Measurements from ENCODE around the gene TMEM39A.

TMEM39A gene

DNA sequence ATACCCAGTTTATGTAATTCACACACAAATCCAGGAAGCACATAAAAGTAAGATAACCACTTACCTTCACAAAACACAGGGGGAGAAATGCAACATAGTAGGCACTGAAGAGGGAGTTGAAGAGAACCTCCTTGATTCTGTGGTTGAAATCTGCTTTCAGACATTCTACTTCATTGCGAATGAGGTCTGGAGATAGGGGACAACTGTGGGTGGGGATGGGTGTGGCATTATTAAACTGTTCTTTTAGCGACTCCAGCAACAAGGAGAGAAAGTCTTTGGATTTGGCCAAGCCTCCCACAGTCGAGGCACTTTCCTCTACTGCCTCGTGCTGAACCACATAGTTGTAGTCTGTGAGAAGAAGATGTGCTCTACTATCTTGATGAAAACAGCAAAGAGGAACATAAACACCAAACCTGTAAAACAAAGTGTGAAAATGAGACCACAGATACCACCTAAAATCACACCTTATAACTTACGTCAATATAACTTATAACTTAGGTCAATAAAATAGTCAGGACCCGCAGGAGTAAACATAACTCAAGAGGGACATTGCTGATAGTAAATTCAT is 25.6 kb downstream of the TMEM39A start:
- TF ChIP-seq, protein P1, sequence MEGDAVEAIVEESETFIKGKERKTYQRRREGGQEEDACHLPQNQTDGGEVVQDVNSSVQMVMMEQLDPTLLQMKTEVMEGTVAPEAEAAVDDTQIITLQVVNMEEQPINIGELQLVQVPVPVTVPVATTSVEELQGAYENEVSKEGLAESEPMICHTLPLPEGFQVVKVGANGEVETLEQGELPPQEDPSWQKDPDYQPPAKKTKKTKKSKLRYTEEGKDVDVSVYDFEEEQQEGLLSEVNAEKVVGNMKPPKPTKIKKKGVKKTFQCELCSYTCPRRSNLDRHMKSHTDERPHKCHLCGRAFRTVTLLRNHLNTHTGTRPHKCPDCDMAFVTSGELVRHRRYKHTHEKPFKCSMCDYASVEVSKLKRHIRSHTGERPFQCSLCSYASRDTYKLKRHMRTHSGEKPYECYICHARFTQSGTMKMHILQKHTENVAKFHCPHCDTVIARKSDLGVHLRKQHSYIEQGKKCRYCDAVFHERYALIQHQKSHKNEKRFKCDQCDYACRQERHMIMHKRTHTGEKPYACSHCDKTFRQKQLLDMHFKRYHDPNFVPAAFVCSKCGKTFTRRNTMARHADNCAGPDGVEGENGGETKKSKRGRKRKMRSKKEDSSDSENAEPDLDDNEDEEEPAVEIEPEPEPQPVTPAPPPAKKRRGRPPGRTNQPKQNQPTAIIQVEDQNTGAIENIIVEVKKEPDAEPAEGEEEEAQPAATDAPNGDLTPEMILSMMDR (IDR thresholded peaks at IDR 0.05; ENCODE audit: control insufficient read depth, insufficient read depth, low read depth, low read length, missing control alignments): no peak
- no peak for DNase-seq (ENCODE audit: low read depth)
- no peak overlapping the region for H3K4me3 ChIP-seq (ENCODE audit: control insufficient read depth, low read depth, low read length)

DNA sequence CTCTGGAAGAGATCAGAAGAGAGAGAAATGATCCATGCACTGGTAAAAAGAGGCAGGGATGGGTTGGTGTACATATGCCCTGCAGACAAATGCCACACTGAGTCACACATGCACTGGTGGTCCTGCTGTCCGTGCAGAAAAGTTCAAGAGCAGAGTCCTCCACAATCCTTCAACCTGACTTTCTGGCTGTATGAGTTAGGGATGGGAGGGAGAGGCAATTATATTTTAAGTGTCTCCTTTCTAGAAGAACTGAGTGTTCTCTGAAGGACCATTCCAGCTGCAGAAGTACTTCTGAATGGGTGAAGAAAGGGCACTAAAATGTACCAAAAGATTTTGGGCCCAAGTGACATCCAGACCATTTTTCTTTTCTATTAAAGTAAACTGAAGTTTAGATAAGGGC is 26.4 kb downstream of the TMEM39A start:
- DNase-seq (ENCODE audit: low read depth): no peak

DNA sequence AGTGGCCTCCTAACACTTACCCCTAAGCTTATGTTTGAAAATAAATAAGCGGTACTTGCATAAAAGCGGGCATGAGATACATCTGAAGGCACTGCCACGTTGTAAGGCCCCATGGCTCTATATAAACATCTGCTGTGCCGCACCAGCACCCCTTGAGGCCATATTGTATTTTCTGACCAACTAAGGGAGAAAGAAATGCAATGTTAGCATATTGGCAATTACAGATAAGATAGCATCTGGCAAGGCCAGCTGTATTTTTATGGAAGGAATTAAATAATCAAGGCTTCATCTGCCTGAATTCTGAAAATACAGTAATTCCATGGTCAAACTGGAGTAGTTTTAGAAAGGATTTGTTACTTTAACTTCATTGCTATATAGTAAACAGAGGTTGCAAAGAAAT is 28.7 kb downstream of the TMEM39A start:
- TF ChIP-seq, protein P1 (IDR thresholded peaks at IDR 0.05; ENCODE audit: control insufficient read depth, insufficient read depth, low read depth, low read length, missing control alignments): no peak
- DNase-seq (ENCODE audit: low read depth): no peak
- no peak overlapping the region for H3K4me3 ChIP-seq (ENCODE audit: control insufficient read depth, low read depth, low read length)

More for the DNA sequence above, 26.4 kb downstream of the TMEM39A start:
- no peak overlapping the region for H3K4me3 ChIP-seq (ENCODE audit: control insufficient read depth, low read depth, low read length)
- TF ChIP-seq, protein P1 (IDR thresholded peaks at IDR 0.05; ENCODE audit: control insufficient read depth, insufficient read depth, low read depth, low read length, missing control alignments): no peak

DNA sequence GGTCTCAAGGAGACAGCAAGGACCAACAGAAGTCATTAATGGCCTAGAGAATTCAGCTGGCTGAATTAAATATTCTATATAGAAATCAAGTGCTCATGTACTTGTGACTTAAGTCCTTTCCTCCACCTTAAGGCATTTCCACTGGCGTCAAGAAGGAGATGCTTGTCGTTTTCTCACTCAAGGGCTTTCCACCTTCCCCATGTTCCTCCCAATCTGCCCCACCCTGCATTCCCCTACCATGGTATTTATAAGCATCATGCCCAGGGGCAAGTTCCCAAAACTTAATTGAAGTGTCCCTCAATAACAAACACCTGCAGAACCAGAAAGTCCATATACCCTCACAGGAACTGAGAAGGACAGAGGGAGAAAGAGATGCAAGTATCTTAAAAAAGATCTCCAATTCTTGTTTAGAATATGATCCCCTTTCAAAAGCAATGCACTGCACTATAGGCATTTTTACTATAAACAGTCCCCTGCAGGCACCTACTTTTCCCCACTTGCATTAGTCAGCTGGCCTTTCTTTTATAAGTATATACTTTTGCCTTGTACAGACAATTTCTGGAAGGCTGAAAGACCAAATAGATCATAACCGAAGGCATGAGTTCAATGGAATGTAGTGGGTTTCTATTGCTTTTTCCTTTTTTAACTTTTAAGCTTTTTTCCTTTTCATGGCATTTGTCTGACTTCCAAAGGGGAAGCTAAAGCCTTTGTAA is 29.6 kb downstream of the TMEM39A start:
- TF ChIP-seq, protein P1 (IDR thresholded peaks at IDR 0.05; ENCODE audit: control insufficient read depth, insufficient read depth, low read depth, low read length, missing control alignments): no peak
- no peak for DNase-seq (ENCODE audit: low read depth)

DNA sequence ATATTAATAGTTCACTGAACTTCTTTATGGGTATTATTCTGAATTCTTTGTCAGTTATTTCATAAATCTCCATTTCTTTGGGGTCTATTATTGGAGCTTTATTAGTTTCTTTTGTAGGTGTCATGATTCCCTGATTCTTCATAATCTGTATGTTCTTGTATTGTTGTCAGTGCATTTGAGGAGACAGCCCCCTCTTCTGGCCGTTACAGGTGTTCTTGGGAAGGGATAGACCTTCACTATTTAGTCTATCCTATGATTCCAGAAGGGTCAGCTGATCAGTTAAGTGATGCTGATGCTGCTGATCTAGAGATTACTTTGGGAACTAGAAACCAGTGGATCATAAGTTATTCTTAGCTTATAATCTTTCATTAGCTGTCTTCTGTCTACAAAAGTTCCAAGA is 34.9 kb downstream of the TMEM39A start:
- TF ChIP-seq, protein P1 (IDR thresholded peaks at IDR 0.05; ENCODE audit: control insufficient read depth, insufficient read depth, low read depth, low read length, missing control alignments): no peak
- no peak overlapping the region for H3K4me3 ChIP-seq (ENCODE audit: control insufficient read depth, low read depth, low read length)
- DNase-seq (ENCODE audit: low read depth): no peak

More for the DNA sequence above, 29.6 kb downstream of the TMEM39A start:
- no peak overlapping the region for H3K4me3 ChIP-seq (ENCODE audit: control insufficient read depth, low read depth, low read length)

DNA sequence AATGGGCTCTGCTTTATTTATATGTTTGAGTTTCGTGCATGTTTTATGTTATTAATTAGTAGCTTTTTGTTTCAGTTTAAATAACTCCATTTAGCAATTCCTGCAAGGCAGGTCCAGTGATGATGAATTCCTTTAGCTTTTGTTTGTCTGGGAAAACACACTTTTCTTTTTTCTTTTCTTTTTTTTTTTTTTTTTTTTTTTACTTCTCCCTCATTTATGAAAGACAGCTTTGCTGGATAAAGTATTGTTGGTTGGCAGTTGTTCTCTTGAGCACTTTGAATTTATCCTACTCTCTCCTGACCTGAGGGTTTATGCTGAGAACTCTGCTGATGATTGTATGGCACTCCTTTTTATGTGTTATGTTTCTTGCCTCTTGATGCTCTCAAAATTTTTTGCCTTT is 35.7 kb downstream of the TMEM39A start:
- no peak overlapping the region for H3K4me3 ChIP-seq (ENCODE audit: control insufficient read depth, low read depth, low read length)
- DNase-seq (ENCODE audit: low read depth): no peak
- TF ChIP-seq, protein P1 (IDR thresholded peaks at IDR 0.05; ENCODE audit: control insufficient read depth, insufficient read depth, low read depth, low read length, missing control alignments): no peak

All from AG09309 (cell line).